Activated T-cell treated with anti-CD3 and anti-CD28 coated beads for 24 hours (primary cell): Measurements from ENCODE around the gene AMPD2.
A peak's percentile ranks its signal among the peaks of the same experiment; 100 is the strongest.
"Not testable (repeated sequence)": the region's sequence is repeated elsewhere in the genome, so short reads cannot be mapped to it uniquely, and the experiment has no call there.

Source experiments
- DNase-seq: peaks from one replicate; pipeline ENCODE4 v3.0.0-alpha.2; 2020; ENCODE audit warnings: low read depth

The AMPD2 gene

GRCh38 chr1:109652402-109652801, 32.8 kb downstream of the AMPD2 start:
- DNase-seq: no peak

- DNase-seq: no peak
Measured at GRCh38 chr1:109653306-109653705, 33.7 kb downstream of the AMPD2 start.

DNA sequence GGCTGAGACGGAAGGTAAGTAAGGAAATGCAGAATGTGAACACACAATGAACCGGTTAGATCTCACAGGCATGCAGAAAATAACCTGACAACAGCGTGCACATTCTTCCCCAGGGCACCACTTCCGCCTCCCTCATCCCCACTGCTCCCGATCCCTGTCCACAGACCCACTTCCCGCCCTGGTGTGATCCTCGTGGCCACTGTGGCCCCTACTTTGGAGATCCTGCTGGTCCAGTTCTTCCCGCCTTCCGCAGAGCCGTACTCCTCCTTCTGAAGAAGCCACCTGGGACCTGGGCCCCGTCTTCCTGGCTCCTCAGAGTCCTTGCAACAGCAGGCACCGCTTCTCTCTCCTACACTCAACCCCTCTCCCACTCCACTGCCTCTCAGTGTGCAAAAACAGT, 34.9 kb downstream of the AMPD2 start:
- no peak for DNase-seq

GRCh38 chr1:109655615-109656519, 36.2 kb downstream of the AMPD2 start, which contains the start of gene GSTM4:
Gene GSTM4 (plus strand): TSS chr1:109656099. CDS start chr1:109656390, 291 bp downstream.
- peak; percentile 54 for DNase-seq

DNA sequence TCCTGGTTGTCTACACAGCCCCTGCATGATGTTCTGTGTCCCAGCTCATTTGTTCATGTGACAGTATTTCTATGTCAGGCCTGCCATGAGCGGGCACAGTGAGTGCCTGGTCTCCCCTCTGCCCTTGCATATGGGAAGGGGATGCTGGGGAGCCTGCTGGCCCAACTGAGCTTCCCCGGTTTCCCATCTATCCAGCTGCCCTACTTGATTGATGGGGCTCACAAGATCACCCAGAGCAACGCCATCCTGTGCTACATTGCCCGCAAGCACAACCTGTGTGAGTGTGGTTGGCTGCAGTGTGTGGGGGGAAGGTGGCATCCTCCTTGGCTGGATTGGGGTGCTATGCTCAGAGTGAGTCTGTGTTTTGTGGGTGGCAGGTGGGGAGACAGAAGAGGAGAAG, 37.8 kb downstream of the AMPD2 start:
- no peak for DNase-seq

DNA sequence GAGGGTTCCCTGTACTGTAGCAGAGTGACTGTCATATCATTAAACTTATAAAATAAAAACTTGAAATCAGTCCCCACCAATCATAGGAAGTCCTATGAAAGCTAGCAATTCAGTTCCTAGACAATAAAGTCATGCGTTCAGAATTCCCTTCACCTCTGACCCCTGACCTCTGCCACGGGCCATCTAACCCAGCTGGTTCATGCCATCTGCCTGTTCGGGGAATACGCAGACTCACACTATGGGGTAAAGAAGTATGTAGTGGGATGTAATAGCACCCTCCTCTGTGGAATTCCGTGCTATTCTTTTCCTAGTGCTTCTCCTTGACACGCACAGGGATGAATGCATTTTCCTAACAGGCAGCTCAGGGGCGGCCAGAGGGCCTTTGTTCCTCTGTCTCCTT, 38.3 kb downstream of the AMPD2 start:
- DNase-seq: no peak

GRCh38 chr1:109658533-109659042, 39.0 kb downstream of the AMPD2 start:
- DNase-seq: no peak

GRCh38 chr1:109659145-109659544, 39.5 kb downstream of the AMPD2 start:
- no peak for DNase-seq

DNA sequence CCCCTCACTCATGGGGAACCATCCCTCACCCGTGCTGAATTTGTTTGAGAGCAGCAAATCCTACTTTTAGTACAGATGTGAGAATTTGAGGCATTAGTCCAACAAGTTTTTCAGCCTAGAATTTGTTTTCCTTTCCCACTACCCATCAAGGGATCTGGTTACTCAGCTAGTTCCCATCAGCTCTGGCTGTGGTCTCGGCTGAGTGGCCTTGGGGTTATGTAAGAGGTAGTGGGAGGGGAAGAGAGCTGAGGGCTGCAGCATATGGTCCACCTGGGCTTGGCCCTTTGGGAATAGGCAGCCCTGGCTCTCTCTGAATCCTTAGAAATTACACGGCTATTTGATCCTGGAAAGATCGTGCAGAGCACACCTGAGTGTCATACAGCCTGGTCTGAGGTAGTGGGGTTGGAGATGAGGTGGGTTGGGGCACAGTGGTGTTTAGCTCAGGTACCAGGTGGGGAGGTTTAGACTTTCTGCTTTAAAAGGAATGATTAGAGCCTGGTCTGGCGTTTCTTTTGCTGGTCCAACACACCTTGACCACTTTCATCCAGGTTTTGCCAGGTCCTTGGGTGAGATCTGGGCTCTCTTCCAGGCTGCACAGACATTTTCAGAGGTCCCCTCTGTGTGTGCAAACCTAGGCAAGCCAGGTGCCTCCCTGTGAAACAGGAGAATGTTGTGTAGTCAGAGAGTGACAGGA, 40.5 kb downstream of the AMPD2 start:
- no peak for DNase-seq

- not testable (repeated sequence) for DNase-seq
Measured at GRCh38 chr1:109660691-109661026, 41.0 kb downstream of the AMPD2 start.

DNA sequence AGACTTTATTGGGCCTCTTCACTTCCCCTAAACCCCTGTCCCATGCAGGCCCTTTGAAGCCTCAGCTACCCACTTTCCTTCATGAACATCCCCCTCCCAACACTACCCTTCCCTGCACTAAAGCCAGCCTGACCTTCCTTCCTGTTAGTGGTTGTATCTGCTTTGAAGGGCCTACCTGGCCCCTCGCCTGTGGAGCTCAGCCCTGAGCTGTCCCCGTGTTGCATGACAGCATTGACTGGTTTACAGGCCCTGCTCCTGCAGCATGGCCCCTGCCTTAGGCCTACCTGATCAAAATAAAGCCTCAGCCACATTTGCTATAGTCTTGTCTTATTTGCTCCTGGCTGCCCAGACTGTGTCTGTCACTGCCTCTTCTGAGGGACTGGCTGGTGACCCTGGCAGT, 41.8 kb downstream of the AMPD2 start:
- no peak for DNase-seq

GRCh38 chr1:109664671-109665070, 45.0 kb downstream of the AMPD2 start:
- no peak for DNase-seq

- peak; percentile 75 for DNase-seq
Measured at GRCh38 chr1:109667452-109668122, 48.0 kb downstream of the AMPD2 start, which contains the start of gene GSTM2. Gene GSTM2 (plus strand): TSS chr1:109668057. CDS start chr1:109668116, 59 bp downstream.

- DNase-seq: no peak
Measured at GRCh38 chr1:109668123-109668775, 48.6 kb downstream of the AMPD2 start.

GRCh38 chr1:109669246-109669948, 49.8 kb downstream of the AMPD2 start:
- DNase-seq: no peak

DNA sequence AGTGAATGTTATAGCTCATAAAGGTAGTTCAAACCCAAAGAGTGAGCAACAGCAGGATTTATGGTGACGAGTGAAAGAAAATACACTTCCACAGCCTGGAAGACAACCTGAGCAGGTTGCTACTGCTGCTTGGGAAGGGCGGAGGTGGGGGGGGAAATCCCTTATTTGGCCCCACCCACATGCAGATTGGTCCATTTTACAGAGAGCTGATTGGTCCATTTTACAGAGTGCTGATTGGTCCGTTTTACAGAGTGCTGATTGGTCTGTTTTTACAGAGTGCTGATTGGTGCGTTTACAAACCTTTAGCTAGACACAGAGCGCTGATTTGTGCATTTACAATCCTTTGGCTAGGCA, 50.3 kb downstream of the AMPD2 start:
- DNase-seq: not testable (repeated sequence)

- no peak for DNase-seq
Measured at GRCh38 chr1:109671067-109671466, 51.4 kb downstream of the AMPD2 start.

DNA sequence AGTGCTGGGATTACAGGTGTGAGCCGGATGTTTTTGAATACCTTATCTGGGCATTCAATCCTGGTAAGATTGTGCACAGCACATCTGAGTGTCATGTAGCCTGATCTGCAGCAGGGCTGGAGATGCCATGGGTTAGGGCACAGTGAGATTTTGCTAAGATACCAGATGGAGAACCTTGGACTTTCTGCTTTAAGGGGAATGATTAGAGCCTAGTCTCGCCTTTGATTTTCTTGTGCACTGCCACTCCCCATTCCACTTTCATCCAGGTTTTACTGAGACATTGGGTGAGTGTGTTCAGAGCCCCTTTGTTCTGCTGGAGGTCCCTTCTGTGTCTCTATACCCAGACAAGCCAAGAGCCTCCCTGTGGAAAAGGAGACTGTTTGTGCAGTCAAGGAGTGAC, 54.2 kb downstream of the AMPD2 start:
- not testable (repeated sequence) for DNase-seq

GRCh38 chr1:109676683-109677381, 57.2 kb downstream of the AMPD2 start:
- not testable (repeated sequence) for DNase-seq

DNA sequence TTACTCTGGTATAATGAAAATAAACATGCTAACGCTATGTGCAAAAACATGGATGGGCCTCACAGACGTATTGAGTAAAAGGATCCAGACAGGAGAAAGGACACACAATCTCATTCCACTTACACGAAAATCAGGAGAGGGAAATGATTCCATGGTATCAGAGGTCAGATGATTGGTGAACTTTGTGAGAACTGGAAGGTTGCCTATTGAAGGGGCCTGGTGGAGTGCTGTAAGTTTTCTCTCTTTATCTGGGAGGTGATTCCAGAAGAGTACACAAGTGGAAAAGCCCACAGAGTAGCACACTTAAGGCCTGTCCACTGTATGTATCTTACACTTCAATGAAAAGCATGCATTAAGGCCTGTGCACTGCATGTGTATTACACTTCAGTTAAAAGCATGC, 57.8 kb downstream of the AMPD2 start:
- no peak for DNase-seq

GRCh38 chr1:109678637-109679036, 59.0 kb downstream of the AMPD2 start:
- not testable (repeated sequence) for DNase-seq
